Limb (tissue), 2 donors: ENCODE results near the gene PHF19.

ENCODE experiments used
- DNase-seq, 2 donors: peaks; one replicate each; pipeline ENCODE4 v3.0.0-alpha.2; 2016; ENCODE audit errors: extremely low spot score in 2 of 2

The PHF19 gene

GRCh38 chr9:120876842-120877240 lies at the start of gene PHF19:
PHF19 (minus strand) TSS chr9:120877188; CDS start chr9:120874741, 2,447 bp downstream.
- no peak for DNase-seq

- DNase-seq, result no peak
Measured at GRCh38 chr9:120926397-120926928, 49.5 kb upstream of the PHF19 start, which contains the start of gene TRAF1. TRAF1 (minus strand) TSS chr9:120926796; CDS start chr9:120926075, 721 bp downstream.

- DNase-seq, result no peak
Measured at GRCh38 chr9:120925535-120926396, 48.8 kb upstream of the PHF19 start.

- no peak for DNase-seq
Measured at GRCh38 chr9:120924698-120925534, 47.9 kb upstream of the PHF19 start.

DNA sequence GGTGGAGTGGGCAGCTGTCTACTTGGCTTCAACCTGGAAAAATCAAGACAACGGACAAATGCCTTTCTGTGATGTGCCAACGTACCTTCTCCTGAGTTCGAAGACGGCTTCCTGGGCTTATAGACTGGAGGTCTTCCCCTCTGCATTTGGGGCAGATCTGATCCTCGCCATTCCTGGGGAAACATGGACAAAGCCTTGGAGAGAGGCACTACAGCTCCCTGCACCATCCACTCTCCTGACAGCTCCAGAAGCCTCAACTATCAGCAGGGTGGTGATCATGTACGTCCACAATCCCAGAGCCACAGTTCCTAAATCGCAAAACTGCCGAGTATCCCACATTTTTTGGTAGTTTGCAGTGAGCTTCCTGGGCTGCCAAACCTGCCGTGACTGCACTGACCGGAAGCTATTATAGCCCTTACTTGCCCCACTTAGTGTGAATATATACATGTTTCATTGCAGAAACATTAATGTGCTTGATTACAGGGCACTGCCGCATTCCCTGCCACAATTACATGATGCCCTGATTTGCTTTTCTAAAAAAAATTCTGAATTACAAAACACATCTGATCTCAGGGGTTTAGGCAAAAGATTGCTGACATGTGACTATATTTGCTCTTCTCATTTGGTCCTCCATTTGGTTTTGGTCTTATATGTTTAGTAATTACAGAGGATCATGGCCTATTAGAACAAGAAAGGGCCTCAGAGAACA lies 46.8 kb upstream of the PHF19 start:
- no peak for DNase-seq

- DNase-seq, result no peak
Measured at GRCh38 chr9:120922404-120923195, 45.6 kb upstream of the PHF19 start.

- DNase-seq, result no peak
Measured at GRCh38 chr9:120921661-120922181, 44.7 kb upstream of the PHF19 start.

- DNase-seq, result no peak
Measured at GRCh38 chr9:120920806-120921178, 43.8 kb upstream of the PHF19 start.

DNA sequence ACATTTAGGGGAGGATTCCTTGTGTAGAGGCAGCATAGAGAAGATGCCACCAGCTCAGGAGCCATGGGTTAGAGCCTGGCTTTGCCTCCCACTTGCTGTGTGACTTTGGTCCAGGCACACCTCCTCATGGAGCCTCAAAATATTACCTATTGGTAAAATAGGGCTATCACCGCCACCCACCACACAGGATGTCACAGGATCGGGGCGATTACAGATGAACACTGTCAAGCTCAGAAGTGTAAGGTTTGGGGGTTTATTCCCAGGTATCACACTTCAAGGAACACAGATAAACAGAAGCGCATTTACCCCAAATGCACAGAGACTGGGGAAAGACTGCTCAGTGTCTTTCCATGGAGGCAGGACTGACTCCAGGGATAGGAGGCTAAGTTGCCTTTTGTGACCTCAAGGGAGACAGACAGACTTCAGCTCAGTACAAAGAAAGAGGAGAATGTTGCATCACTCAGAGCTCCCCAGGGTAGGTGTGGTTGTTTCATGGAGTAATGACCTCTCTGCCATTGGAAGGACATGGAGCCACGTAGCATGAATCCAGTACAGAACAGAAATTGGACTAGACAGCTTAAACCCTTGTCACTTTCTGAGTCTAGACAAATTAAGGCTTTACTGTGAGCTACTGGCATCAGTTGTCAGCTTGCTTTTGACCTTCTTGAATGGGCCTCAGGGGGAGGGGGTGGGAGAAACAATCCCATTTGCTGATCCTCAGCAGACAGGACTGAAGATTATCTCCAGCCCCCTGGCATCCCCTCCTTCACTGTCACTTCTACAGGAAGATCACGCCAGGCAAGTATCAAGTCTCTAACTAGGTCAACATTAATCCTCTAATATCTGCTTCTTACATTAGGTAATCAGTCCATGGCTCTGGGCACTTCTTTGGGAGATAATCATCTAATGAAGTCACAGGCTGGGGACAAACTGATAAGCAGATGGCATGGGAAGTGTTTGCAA lies 43.1 kb upstream of the PHF19 start:
- DNase-seq, result no peak

DNA sequence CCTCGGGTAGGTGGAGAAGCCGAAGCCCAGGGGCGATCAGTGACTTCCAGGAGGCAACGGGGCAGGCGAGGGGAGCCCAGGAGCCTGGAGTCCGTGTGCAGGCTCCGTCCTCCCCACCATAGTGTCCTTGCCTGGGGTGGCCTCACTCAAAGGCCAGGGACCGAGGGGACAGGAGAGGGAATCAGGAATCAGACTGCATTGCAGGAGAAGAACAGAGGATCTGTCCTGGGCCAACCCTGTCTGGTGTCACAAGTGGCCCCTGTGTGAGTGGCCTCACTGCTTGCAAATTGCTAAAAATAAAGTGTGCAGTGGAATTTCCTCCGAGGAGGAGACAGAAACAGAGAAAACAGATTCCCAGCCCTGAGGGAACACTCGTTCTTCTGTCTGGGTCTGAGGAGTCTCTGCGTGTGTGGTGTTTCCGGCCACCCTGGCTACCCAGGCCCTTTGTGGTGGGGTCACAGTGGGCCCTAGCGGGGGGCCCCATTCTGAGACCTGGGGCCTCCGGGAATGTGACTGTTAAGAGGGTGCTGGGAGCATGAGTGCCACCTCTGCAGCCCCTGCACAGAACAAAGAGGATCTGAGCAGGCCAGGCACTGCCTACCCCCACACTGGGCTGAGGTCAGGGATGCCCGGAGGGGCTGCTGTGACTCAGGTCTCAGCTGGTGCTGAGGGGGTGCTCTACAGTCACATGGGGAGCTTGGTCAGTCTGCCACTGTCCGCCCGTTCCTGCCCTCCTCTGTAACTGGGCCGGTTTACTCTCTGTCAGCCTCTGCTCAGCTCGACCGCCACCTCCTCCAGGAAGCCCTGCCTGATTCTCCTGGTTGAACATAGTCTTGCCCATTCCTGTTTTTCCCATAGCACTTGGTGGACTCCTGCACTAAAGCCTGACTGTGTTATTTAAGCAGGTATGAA lies 42.2 kb upstream of the PHF19 start:
- DNase-seq, result no peak

GRCh38 chr9:120917929-120918762 lies 41.2 kb upstream of the PHF19 start:
- no peak for DNase-seq

DNA sequence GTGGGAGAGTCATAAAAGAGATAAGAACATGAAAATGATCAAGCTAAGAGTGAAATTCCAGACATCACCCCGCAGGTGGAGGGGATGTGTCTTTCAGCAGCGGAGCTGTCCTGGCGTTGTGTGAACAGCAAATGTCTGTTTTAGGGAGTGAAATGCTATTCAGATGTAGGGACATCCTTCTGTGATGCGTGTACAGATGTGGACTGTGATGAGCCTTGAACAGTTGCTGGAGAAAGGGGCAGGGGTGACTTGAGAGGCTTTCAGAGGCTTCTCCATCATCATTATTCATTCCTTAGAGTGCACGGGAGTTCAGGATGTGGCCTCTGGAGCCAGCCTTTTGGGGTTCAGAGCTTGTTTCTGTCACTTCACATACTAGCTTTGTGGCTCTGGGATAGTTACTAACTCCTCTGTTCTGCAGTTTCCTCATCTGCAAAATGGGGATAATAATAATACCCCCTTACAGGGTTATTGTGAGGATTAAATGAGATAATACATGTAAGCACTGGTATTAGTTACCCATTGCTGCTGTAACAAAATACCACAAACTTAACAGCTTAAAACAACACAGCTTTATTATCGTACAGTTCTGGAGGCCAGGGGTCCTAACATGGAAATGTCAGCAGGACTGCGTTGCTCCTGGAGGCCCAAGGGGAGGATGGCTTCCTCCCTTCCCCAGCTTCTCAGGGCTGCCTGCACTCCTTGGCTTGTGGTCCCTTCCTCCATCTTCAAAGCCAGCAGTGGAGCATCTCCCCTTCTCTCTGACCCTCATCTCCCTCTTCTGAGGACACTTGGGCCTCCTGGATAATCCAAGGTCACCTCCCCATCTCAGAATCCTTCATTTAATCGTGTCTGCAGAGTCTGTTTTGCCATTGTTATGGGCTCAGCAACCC lies 40.2 kb upstream of the PHF19 start:
- no peak for DNase-seq

GRCh38 chr9:120916588-120916987 lies 39.6 kb upstream of the PHF19 start:
- DNase-seq, result no peak

DNA sequence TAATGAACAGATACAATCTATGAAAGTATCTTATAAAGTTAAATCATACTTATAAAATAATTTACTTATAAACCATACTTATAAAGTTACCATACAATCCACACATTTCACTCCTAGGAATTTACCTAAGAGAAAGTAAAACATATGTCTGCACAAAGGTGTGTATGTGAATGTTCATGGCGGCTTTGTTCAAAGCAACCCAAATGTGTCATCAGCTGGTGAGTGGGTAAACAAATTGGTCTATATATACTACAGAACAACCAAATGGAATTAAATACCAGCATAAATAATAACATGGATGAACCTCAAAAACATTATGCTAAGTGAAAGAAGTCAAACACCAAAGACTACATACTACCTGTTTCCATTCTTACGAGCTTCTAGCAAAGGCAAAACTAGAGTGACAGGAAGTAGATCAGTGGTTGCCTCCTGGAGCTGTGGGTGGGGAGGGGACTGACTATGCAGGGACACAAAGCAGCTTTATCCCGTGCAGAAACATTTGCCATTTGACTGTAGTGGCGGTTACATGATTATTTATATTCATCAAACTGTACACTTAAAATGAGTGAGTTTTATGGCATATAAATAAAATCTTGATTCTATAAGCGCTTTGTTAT lies 39.0 kb upstream of the PHF19 start:
- no peak for DNase-seq

- no peak for DNase-seq
Measured at GRCh38 chr9:120914953-120915352, 38.0 kb upstream of the PHF19 start.

DNA sequence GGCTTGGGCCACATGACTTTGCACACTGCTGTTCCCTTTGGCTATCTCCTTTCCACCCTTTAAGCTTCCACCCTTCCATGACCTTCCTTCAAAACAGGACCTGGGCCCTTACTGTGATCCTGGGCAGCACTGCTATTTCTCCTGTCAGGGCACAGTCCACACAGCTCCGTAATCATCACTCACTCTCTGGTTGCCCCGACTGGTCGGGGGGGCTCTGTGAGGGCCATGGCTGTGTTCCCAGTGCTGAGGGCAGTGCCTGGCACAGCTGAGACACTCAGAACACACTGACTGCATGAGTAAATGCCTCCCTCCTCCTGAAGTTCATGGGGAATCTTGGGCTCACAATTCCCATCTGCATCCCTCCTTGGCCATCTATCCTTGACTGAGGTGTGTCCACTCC lies 37.4 kb upstream of the PHF19 start:
- no peak for DNase-seq
